HUES6 (cell line): ENCODE data around the gene CFAP61.

ENCODE experiments used
- H3K27ac ChIP-seq: 2 replicates; pipeline ENCODE4 v1.7.0; 2013; ENCODE audit warnings: low read depth, mild to moderate bottlenecking, low read length, inconsistent platforms
- H3K27me3 ChIP-seq: 2 replicates; pipeline ENCODE4 v1.6.1; 2013; ENCODE audit warnings: low read length; ENCODE audit not compliant: control insufficient read depth, insufficient read depth
- H3K36me3 ChIP-seq: 2 replicates; pipeline ENCODE4 v1.6.1; 2013; ENCODE audit warnings: low read length; ENCODE audit not compliant: control insufficient read depth, insufficient read depth
- H3K4me1 ChIP-seq: 2 replicates; pipeline ENCODE4 v1.6.1; 2013; ENCODE audit warnings: low read length; ENCODE audit not compliant: control insufficient read depth, insufficient read depth
- H3K4me3 ChIP-seq: 2 replicates; pipeline ENCODE4 v1.5.1; 2013; ENCODE audit warnings: low read depth, low read length
- H3K9ac ChIP-seq: one replicate; pipeline ENCODE4 v1.6.1; 2013; ENCODE audit warnings: mild to moderate bottlenecking, low read length
- H3K9me3 ChIP-seq: 2 replicates; pipeline ENCODE4 v1.6.1; 2013; ENCODE audit warnings: low read depth, low read length; ENCODE audit not compliant: control insufficient read depth, insufficient read depth

Gene CFAP61

GRCh38 chr20:20366876-20367574, 314.7 kb downstream of the CFAP61 start:
- Histone ChIP-seq H3K9ac (peak overlapping the region; percentile 63), H3K4me1 (peaks cover 46% of the 10 kb centered on the region), H3K27ac (no peak overlapping the region), H3K36me3 (no peaks in the 10 kb centered on the region), H3K27me3 (peaks cover 99% of the 10 kb centered on the region), H3K9me3 (no peaks in the 10 kb centered on the region), H3K4me3 (peak overlapping the region; percentile 64)

DNA sequence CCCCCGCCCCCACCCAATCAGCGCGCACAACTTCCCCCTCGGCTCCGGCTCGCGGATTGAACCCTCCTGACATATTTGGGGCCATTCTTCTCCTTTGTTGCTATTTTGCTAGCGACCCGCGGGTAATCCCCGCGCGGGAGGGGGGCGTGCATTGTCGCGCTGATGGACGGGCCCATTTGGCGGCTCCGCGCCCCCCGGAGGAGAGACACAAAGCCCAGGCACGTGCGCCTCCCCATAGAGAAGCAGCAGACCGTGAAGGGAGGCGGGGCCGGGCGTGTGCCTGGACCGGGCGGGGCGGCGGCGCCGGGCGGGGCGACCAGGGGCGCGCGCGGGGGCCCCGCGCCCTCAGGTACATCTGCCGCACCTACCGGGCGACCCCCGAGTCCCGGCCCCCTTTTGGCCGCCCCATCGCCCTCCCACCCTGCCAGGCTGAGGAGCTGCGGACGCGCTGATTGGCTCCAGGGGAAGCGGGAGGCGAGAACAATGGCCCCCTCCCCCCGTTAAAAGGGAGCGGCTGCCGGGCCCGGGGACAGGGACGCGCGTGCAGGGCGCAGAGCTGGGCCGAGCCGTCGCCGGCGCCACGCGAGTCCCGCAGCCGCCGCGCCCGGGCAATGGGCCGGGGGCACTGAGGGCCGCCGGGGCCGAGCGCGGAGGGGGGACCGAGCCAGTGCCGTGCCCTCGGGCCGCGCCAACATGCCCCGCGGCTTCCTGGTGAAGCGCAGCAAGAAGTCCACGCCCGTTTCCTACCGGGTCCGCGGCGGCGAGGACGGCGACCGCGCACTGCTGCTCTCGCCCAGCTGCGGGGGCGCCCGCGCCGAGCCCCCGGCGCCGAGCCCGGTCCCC, 315.5 kb downstream of the CFAP61 start, which contains the start of gene INSM1:
TSS of gene INSM1 (plus strand) at position 530 of the 843 bp plus-strand sequence. CDS start at position 694, 164 bp downstream.
- Histone ChIP-seq H3K4me1 (peaks cover 50% of the 10 kb centered on the region), H3K27ac (no peak within 1 kb of the TSS), H3K4me3 (peak within 1 kb of the TSS; percentile 64), H3K9ac (peak within 1 kb of the TSS; percentile 65), H3K27me3 (peaks cover 99% of the 10 kb centered on the region), H3K9me3 (no peaks in the 10 kb centered on the region), H3K36me3 (no peaks in the 10 kb centered on the region)

GRCh38 chr20:20368418-20369249, 316.3 kb downstream of the CFAP61 start:
- peaks cover 99% of the 10 kb centered on the region for H3K27me3 ChIP-seq
- peak overlapping the region; percentile 65 for H3K9ac ChIP-seq
- H3K4me1 ChIP-seq = peaks cover 54% of the 10 kb centered on the region
- H3K9me3 ChIP-seq = no peaks in the 10 kb centered on the region
- H3K27ac ChIP-seq = no peak overlapping the region
- peak overlapping the region; percentile 64 for H3K4me3 ChIP-seq
- no peaks in the 10 kb centered on the region for H3K36me3 ChIP-seq

DNA sequence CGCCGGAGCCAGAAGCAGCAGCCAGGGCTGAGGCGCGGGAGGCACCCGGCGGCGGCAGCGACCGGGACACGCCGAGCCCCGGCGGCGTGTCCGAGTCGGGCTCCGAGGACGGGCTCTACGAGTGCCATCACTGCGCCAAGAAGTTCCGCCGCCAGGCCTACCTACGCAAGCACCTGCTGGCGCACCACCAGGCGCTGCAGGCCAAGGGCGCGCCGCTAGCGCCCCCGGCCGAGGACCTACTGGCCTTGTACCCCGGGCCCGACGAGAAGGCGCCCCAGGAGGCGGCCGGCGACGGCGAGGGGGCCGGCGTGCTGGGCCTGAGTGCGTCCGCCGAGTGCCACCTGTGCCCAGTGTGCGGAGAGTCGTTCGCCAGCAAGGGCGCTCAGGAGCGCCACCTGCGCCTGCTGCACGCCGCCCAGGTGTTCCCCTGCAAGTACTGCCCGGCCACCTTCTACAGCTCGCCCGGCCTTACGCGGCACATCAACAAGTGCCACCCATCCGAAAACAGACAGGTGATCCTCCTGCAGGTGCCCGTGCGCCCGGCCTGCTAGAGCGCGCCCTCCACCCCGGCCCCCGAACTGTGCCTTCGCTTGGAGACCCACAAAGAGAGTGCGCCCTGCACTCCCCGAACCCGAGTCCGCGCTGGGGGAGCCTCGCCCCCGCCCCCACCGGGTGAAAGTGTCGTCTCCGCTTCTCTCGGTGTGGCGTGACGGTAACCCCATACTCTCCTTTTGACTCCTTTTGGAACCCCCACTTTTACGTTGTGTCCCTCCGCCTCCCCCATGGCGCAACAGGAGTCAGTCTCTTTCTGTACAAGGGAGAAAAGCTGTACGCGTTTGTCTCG, 317.1 kb downstream of the CFAP61 start:
- Histone ChIP-seq H3K9me3 (no peaks in the 10 kb centered on the region), H3K4me1 (peaks cover 49% of the 10 kb centered on the region), H3K27ac (no peak overlapping the region), H3K4me3 (peak overlapping the region; percentile 64), H3K9ac (peak overlapping the region; percentile 65), H3K36me3 (no peaks in the 10 kb centered on the region), H3K27me3 (peaks cover 99% of the 10 kb centered on the region)

- no peaks in the 10 kb centered on the region for H3K9me3 ChIP-seq
- H3K27me3 ChIP-seq = peaks cover 99% of the 10 kb centered on the region
- H3K27ac ChIP-seq = no peak overlapping the region
- peaks cover 47% of the 10 kb centered on the region for H3K4me1 ChIP-seq
- peak overlapping the region; percentile 64 for H3K4me3 ChIP-seq
- peak overlapping the region; percentile 65 for H3K9ac ChIP-seq
- no peaks in the 10 kb centered on the region for H3K36me3 ChIP-seq
Measured at GRCh38 chr20:20370094-20370575, 317.8 kb downstream of the CFAP61 start.

GRCh38 chr20:20371083-20371482, 318.8 kb downstream of the CFAP61 start:
- Histone ChIP-seq H3K27ac (peak overlapping the region; percentile 45; the same call in 1 of the 2 replicates), H3K36me3 (no peaks in the 10 kb centered on the region), H3K4me1 (peaks cover 38% of the 10 kb centered on the region), H3K9me3 (no peaks in the 10 kb centered on the region), H3K9ac (peak overlapping the region; percentile 51), H3K27me3 (peaks cover 99% of the 10 kb centered on the region), H3K4me3 (peak overlapping the region; percentile 64)

DNA sequence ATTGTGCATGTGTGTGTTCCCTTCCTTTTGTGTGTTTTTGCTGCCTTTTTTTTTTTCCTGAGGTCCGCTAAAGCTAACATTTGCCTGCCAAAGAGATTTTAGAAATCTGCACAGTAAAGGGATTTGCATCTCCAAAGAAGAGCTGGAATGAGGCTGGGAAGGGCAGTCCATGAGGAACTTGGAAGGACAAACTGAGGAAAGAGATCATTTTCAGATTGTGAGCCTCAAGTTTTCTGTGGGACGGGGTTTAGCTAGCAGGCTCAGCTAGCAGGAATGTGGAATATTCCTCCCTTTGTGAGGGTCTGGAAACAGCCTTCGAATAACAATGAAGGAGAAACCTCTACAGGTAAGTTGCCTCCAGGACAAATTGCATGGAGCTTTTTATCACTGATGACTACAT, 319.3 kb downstream of the CFAP61 start:
- H3K4me1 ChIP-seq = peaks cover 35% of the 10 kb centered on the region
- H3K9me3 ChIP-seq = no peaks in the 10 kb centered on the region
- H3K9ac ChIP-seq = peak overlapping the region; percentile 51
- no peaks in the 10 kb centered on the region for H3K36me3 ChIP-seq
- peak overlapping the region; percentile 64 for H3K4me3 ChIP-seq
- peak overlapping the region; percentile 53; the same call in 1 of the 2 replicates for H3K27ac ChIP-seq
- H3K27me3 ChIP-seq = peaks cover 97% of the 10 kb centered on the region

DNA sequence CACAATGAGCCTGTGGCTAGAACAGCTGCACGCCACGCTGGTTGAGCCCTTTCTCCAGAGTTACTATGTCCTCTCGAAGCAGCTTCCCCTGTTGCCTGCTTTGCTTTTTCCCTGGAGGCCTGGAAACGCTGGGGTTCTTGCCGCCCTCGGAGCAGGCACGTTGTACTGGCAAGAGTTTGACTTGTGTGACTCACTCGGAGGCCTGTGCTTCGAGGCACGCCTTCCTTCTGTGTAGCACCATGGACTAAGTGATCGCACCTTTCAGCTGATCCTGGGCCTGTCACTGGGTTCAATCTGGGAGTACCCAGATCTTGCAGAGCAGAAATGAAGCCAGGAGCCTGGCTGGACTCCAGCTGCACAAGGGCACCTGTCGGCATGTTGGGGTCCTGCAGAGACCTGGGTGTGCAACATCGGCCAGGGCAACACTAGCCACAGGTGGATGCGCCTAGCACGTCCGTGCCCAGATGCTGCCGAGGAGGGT, 320.8 kb downstream of the CFAP61 start:
- Histone ChIP-seq H3K4me3 (no peak overlapping the region), H3K27me3 (peaks cover 82% of the 10 kb centered on the region), H3K9me3 (no peaks in the 10 kb centered on the region), H3K4me1 (peaks cover 35% of the 10 kb centered on the region), H3K36me3 (no peaks in the 10 kb centered on the region), H3K9ac (no peak overlapping the region), H3K27ac (no peak overlapping the region)

- Histone ChIP-seq H3K9ac (no peak overlapping the region), H3K36me3 (no peaks in the 10 kb centered on the region), H3K27me3 (peaks cover 56% of the 10 kb centered on the region), H3K4me1 (peaks cover 27% of the 10 kb centered on the region), H3K9me3 (peaks cover 14% of the 10 kb centered on the region), H3K27ac (no peak overlapping the region), H3K4me3 (no peak overlapping the region)
Measured at GRCh38 chr20:20375862-20376261, 323.5 kb downstream of the CFAP61 start.

- no peaks in the 10 kb centered on the region for H3K36me3 ChIP-seq
- H3K4me3 ChIP-seq = no peak overlapping the region
- no peak overlapping the region for H3K27ac ChIP-seq
- peaks cover 1% of the 10 kb centered on the region; the same call in 1 of the 2 replicates for H3K9me3 ChIP-seq
- no peak overlapping the region for H3K9ac ChIP-seq
- H3K27me3 ChIP-seq = no peaks in the 10 kb centered on the region
- no peaks in the 10 kb centered on the region for H3K4me1 ChIP-seq
Measured at GRCh38 chr20:20386192-20386591, 333.9 kb downstream of the CFAP61 start.
